Neural cell (in vitro differentiated cells): ENCODE results near the gene AFAP1L1. TPM values are rescaled to one million over a fixed set of nuclear protein-coding genes. Genes with fewer than 3 reads are reported as not detected.
A peak's percentile ranks its signal among the peaks of the same experiment; 100 is the strongest.

Experiments
- H2AFZ ChIP-seq: fragments of 200-600, 300-800 bp; sonication (generic), shearing (Covaris generic); 2 replicates; pipeline ENCODE4 v1.6.0; 2014; ENCODE audit warnings: low read depth, mild to moderate bottlenecking, antibody characterized with exemption, low read length, moderate library complexity
- H3F3A ChIP-seq: fragments of 200-600 bp; shearing (Covaris generic); 2 replicates; pipeline ENCODE4 v1.6.1; 2016; ENCODE audit warnings: mild to moderate bottlenecking, moderate library complexity, mixed read lengths, antibody characterized with exemption, low read length; ENCODE audit not compliant: insufficient read depth, poor library complexity, severe bottlenecking
- H3K27ac ChIP-seq: fragments of 200-600, 300-800 bp; sonication (generic), shearing (Covaris generic); 2 replicates; pipeline ENCODE4 v1.5.1; 2014; ENCODE audit warnings: mild to moderate bottlenecking, low read length, moderate library complexity
- H3K27me3 ChIP-seq: fragments of 300-800, 200-600 bp; sonication (generic), shearing (Covaris generic); 2 replicates; pipeline ENCODE4 v1.6.0; 2014; ENCODE audit warnings: mild to moderate bottlenecking, low read depth, low read length, moderate library complexity; ENCODE audit not compliant: insufficient read depth
- H3K36me3 ChIP-seq: fragments of 300-800, 200-600 bp; sonication (generic), shearing (Covaris generic); 2 replicates; pipeline ENCODE4 v1.5.1; 2014; ENCODE audit warnings: mild to moderate bottlenecking, antibody characterized with exemption, low read length, moderate library complexity; ENCODE audit not compliant: insufficient read depth
- H3K4me2 ChIP-seq: fragments of 300-800, 200-600 bp; sonication (generic), shearing (Covaris generic); 2 replicates; pipeline ENCODE4 v1.6.0; 2014; ENCODE audit warnings: mild to moderate bottlenecking, low read length
- H3K4me3 ChIP-seq: fragments of 300-800, 200-600 bp; sonication (generic), shearing (Covaris generic); 2 replicates; pipeline ENCODE4 v1.5.1; 2014; ENCODE audit warnings: mild to moderate bottlenecking, low read length, moderate library complexity
- H3K79me2 ChIP-seq: fragments of 200-600 bp; shearing (Covaris generic); replicated peaks from 2 replicates; pipeline ENCODE4 v1.6.0; 2014; ENCODE audit warnings: mild to moderate bottlenecking, low read length, moderate library complexity; ENCODE audit not compliant: insufficient read depth
- H3K9ac ChIP-seq: fragments of 300-800, 200-600 bp; sonication (generic), shearing (Covaris generic); 2 replicates; pipeline ENCODE4 v1.6.1; 2016; ENCODE audit warnings: mild to moderate bottlenecking, low read length, mixed read lengths
- H3K9me2 ChIP-seq: fragments of 200-600 bp; shearing (Covaris generic); 2 replicates; pipeline ENCODE4 v1.6.1; 2016; ENCODE audit warnings: mild to moderate bottlenecking, low read length, mixed read lengths; ENCODE audit not compliant: insufficient read depth
- H3K9me3 ChIP-seq: fragments of 200-600, 300-800 bp; sonication (generic), shearing (Covaris generic); 2 replicates; pipeline ENCODE4 v1.6.1; 2016; ENCODE audit warnings: mild to moderate bottlenecking, mixed run types, low read length, moderate library complexity, mixed read lengths
- H4K20me1 ChIP-seq: fragments of 200-600 bp; shearing (Covaris generic); 2 replicates; pipeline ENCODE4 v1.6.1; 2016; ENCODE audit warnings: mild to moderate bottlenecking, mixed run types; ENCODE audit not compliant: insufficient read depth
- CTCF ChIP-seq: fragments of 450-650 bp; IDR thresholded peaks from 2 replicates; pipeline ENCODE4 v1.5.1; 2014; ENCODE audit warnings: antibody characterized with exemption, mild to moderate bottlenecking, moderate library complexity; ENCODE audit not compliant: poor library complexity, severe bottlenecking
- EP300 ChIP-seq: fragments of 450-650 bp; conservative IDR thresholded peaks from 2 replicates; pipeline ENCODE4 v1.6.1; 2014; ENCODE audit warnings: antibody characterized with exemption, mild to moderate bottlenecking, moderate library complexity; ENCODE audit not compliant: poor library complexity, severe bottlenecking
- EZH2 ChIP-seq: fragments of 200-600, 300-800 bp; shearing (Covaris generic), sonication (generic); IDR thresholded peaks from 2 replicates; pipeline ENCODE4 v1.6.1; 2014; ENCODE audit warnings: antibody characterized with exemption, low read length, borderline replicate concordance, mild to moderate bottlenecking; ENCODE audit not compliant: insufficient read depth, poor library complexity, severe bottlenecking
- MXI1 ChIP-seq: fragments of 450-650 bp; conservative IDR thresholded peaks from 2 replicates; pipeline ENCODE4 v1.6.1; 2014; ENCODE audit warnings: antibody characterized with exemption, mild to moderate bottlenecking; ENCODE audit not compliant: poor library complexity, severe bottlenecking
- RAD21 ChIP-seq: fragments of 450-650 bp; conservative IDR thresholded peaks from 2 replicates; pipeline ENCODE4 v1.6.1; 2014; ENCODE audit warnings: antibody characterized with exemption, mild to moderate bottlenecking, moderate library complexity
- SMC3 ChIP-seq: fragments of 450-650 bp; conservative IDR thresholded peaks from 2 replicates; pipeline ENCODE4 v1.6.1; 2014; ENCODE audit warnings: antibody characterized with exemption, mild to moderate bottlenecking, moderate library complexity; ENCODE audit not compliant: poor library complexity
- TAF1 ChIP-seq: IDR thresholded peaks from 2 replicates; pipeline ENCODE4 v1.6.1; 2012; ENCODE audit warnings: low read depth
- polyA plus RNA-seq: library from polyadenylated mRNA; depleted of rRNA; stranded (reverse); fragments of >200 nt; gene quantifications from 2 replicates; pipeline ENCODE4 v1.2.3, GENCODE V29; 2014
- TF ChIP-seq, protein P1 (sequence below): IDR thresholded peaks from 2 replicates; pipeline ENCODE4 v1.6.1; 2012; ENCODE audit warnings: borderline replicate concordance

AFAP1L1 gene
- polyA plus RNA-seq, 1 donor from 2014 or later, result not detected

DNA sequence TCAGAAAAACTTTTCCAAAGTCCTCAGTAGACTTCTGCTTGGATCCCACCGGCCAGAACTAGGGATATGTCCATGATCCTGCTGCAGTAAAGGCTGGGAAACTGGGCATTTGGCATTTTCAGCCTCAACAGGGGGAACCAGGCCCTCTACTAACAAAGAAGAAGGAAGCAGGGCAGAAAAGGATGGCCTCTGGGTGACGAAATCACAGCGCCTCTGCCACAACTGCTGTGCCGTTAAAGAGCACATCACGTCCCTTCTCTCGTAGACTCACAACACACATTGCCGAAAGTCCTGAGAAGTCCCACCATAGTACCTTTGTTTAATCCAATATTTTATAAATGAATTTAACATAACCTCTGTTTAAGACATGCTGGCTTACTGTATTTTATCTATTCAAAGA, 10.4 kb upstream of the AFAP1L1 start:
- peaks cover 5% of the 10 kb centered on the region for H3K27me3 ChIP-seq
- H2AFZ ChIP-seq, result no peak overlapping the region
- H4K20me1 ChIP-seq, result no peaks in the 10 kb centered on the region
- H3K4me2 ChIP-seq, result no peak overlapping the region
- no peaks in the 10 kb centered on the region for H3K36me3 ChIP-seq
- H3F3A ChIP-seq, result no peaks in the 10 kb centered on the region
- H3K9me2 ChIP-seq, result no peaks in the 10 kb centered on the region
- H3K4me3 ChIP-seq, result no peak overlapping the region
- H3K27ac ChIP-seq, result no peak overlapping the region
- no peak overlapping the region for H3K9ac ChIP-seq
- no peaks in the 10 kb centered on the region for H3K79me2 ChIP-seq
- no peaks in the 10 kb centered on the region for H3K9me3 ChIP-seq
- TF ChIP-seq MXI1 (no peak), SMC3 (no peak), EZH2 (no peak), RAD21 (no peak)
- TF ChIP-seq, protein P1, sequence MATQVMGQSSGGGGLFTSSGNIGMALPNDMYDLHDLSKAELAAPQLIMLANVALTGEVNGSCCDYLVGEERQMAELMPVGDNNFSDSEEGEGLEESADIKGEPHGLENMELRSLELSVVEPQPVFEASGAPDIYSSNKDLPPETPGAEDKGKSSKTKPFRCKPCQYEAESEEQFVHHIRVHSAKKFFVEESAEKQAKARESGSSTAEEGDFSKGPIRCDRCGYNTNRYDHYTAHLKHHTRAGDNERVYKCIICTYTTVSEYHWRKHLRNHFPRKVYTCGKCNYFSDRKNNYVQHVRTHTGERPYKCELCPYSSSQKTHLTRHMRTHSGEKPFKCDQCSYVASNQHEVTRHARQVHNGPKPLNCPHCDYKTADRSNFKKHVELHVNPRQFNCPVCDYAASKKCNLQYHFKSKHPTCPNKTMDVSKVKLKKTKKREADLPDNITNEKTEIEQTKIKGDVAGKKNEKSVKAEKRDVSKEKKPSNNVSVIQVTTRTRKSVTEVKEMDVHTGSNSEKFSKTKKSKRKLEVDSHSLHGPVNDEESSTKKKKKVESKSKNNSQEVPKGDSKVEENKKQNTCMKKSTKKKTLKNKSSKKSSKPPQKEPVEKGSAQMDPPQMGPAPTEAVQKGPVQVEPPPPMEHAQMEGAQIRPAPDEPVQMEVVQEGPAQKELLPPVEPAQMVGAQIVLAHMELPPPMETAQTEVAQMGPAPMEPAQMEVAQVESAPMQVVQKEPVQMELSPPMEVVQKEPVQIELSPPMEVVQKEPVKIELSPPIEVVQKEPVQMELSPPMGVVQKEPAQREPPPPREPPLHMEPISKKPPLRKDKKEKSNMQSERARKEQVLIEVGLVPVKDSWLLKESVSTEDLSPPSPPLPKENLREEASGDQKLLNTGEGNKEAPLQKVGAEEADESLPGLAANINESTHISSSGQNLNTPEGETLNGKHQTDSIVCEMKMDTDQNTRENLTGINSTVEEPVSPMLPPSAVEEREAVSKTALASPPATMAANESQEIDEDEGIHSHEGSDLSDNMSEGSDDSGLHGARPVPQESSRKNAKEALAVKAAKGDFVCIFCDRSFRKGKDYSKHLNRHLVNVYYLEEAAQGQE, result no peak

GRCh38 chr5:149262315-149262714, 9.3 kb upstream of the AFAP1L1 start:
- no peaks in the 10 kb centered on the region for H4K20me1 ChIP-seq
- H3K9ac ChIP-seq, result no peak overlapping the region
- H3K79me2 ChIP-seq, result no peaks in the 10 kb centered on the region
- H3K4me3 ChIP-seq, result no peak overlapping the region
- TF ChIP-seq EP300, result no peak
- no peak for TF ChIP-seq RAD21
- no peak overlapping the region for H2AFZ ChIP-seq
- H3K27me3 ChIP-seq, result peaks cover 5% of the 10 kb centered on the region
- no peaks in the 10 kb centered on the region for H3K9me2 ChIP-seq
- H3K4me2 ChIP-seq, result no peak overlapping the region
- no peak overlapping the region for H3K27ac ChIP-seq
- no peaks in the 10 kb centered on the region for H3K36me3 ChIP-seq
- no peaks in the 10 kb centered on the region for H3F3A ChIP-seq
- no peaks in the 10 kb centered on the region for H3K9me3 ChIP-seq

GRCh38 chr5:149264439-149265067, 7.1 kb upstream of the AFAP1L1 start:
- Histone ChIP-seq H3K27ac (no peak overlapping the region), H2AFZ (no peak overlapping the region), H3K4me3 (peak overlapping the region; percentile 42), H3K9me3 (no peaks in the 10 kb centered on the region), H3K4me2 (no peak overlapping the region), H3K9ac (no peak overlapping the region), H3F3A (no peaks in the 10 kb centered on the region), H3K79me2 (no peaks in the 10 kb centered on the region), H3K27me3 (peaks cover 5% of the 10 kb centered on the region), H3K36me3 (no peaks in the 10 kb centered on the region), H3K9me2 (no peaks in the 10 kb centered on the region), H4K20me1 (no peaks in the 10 kb centered on the region)
- TF ChIP-seq TAF1 (no peak), SMC3 (peak; percentile 70), EP300 (peak; percentile 15), CTCF (peak; percentile 87), RAD21 (peak; percentile 82)
